Measurements from ENCODE around the gene CMIP. TPM values are rescaled to one million over a fixed set of nuclear protein-coding genes. Genes with fewer than 3 reads are reported as not detected.
A peak's percentile ranks its signal among the peaks of the same experiment; 100 is the strongest.

The CMIP gene
- total and polyA plus RNA-seq, 3 donors from 2014 or later = 34.9 to 72.5 (median 42.0) TPM

- TF ChIP-seq CTCF (IDR thresholded peaks at IDR 0.05) (no peak), POLR2A (IDR thresholded peaks at IDR 0.05) (no peak)
- 86 to 88% methylated on average over 7 of the region's 7 CpGs for WGBS, 2 donors
- no peak for DNase-seq
- no peak overlapping the region for H3K4me3 ChIP-seq
- H3K36me3 ChIP-seq (ENCODE audit: low read depth, missing control alignments) = no peaks in the 10 kb centered on the region
- H3K27me3 ChIP-seq = no peaks in the 10 kb centered on the region
- H3K4me1 ChIP-seq = peaks cover 10% of the 10 kb centered on the region
- H3K9me3 ChIP-seq = no peaks in the 10 kb centered on the region
- no peak overlapping the region for H3K27ac ChIP-seq
- intact Hi-C loops (cut with DNase I; ENCODE audit: low total_unique reads) = no loop called here
These were observed 2.2 kb upstream of the CMIP start for GRCh38 chr16:81442220-81442915.

DNA sequence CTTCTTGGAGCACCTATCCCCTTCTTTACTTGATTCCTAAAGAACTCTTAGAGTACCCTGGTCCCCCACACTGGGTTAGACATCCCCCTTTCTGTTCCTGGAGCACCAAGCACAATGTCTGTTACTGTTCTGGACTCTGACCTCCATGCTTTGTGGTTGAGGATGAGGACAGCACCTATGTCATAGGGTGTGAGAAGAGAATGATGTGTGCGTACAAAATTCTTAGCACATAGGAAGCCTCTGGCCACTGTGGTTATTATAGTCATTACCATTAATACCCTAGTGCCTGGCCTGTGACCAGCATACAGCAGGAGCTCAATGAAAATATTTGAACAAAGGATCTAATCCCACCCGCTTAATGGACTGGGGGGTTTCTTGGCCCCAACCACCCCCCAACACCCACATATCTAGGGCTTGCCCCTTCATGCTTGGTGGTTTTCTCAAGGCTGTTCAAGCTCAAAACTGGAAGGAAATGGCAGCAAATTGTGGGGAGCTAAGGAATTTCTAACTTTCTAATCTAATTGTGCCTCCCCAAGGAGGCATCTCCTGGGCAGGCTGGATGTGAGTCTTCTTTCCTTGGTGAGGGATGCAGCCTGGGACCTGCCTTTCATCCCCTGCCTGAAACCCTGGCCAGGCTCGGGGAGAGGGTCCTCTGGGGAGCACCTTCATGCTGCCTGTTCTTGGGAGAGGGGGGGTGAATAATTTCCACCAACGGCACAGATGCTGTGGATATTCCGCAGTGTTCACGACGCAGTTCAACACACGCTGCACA is 1.5 kb upstream of the CMIP start:
- TF ChIP-seq POLR2A (IDR thresholded peaks at IDR 0.05) (no peak), CTCF (IDR thresholded peaks at IDR 0.05) (no peak)
- Histone ChIP-seq H3K9me3 (no peaks in the 10 kb centered on the region), H3K27me3 (no peaks in the 10 kb centered on the region), H3K4me1 (peaks cover 10% of the 10 kb centered on the region), H3K4me3 (no peak overlapping the region), H3K27ac (peak overlapping the region in 1 of 2 donors; percentile 91), H3K36me3 (ENCODE audit: low read depth, missing control alignments) (no peaks in the 10 kb centered on the region)
- 72 to 76% methylated on average over 8 of the region's 8 CpGs for WGBS, 2 donors
- DNase-seq = no peak
- intact Hi-C loops (cut with DNase I; ENCODE audit: low total_unique reads) = no loop called here

DNA sequence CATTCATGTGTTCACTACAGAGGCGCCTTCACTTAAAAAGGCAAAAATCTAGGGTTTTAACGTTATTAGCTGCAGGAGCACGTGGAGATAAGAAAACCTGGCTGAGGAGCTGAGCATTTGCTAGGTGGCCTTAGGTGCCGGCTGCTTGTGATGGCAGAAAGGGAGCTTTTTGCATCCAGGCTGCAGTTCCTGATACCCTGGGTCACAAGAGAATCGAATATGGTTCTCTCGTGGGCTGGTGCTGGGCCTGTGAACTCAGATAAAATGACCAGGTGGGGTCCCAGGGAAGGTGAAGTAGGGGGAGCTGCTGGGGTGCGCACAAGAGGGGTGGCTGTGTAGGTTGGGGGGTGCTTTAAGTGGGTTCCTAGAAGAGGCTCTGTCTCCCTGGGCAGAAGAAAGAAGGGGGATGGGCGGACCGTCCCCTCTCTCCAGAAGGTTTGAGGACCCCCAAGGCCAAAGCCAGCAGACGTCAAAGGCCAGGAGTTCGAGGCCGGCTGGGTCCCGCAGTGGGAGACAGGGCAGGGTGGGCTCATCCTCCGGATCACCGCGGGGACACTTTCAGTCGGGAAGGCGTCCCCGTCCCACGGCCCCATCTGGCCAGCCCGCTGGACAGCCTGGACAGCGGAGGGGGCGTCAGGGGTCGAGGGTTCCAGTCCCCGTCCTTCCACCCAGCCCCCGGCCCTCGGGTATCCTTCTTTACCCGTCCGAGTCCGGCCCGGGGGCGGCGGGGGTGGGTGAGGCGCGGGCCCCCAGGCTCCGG is 740 bp upstream of the CMIP start:
- Histone ChIP-seq H3K4me1 (peaks cover 10% of the 10 kb centered on the region), H3K36me3 (ENCODE audit: low read depth, missing control alignments) (no peaks in the 10 kb centered on the region), H3K27me3 (no peaks in the 10 kb centered on the region), H3K9me3 (no peaks in the 10 kb centered on the region), H3K27ac (peak overlapping the region; percentile 87 to 91), H3K4me3 (peak overlapping the region; percentile 60 to 66)
- no peak for DNase-seq
- no peak for TF ChIP-seq CTCF (IDR thresholded peaks at IDR 0.05)
- TF ChIP-seq POLR2A (IDR thresholded peaks at IDR 0.05) = no peak
- intact Hi-C loops (cut with DNase I; ENCODE audit: low total_unique reads) = no loop called here
- WGBS, 2 donors = 16 to 19% methylated on average over 22 to 27 of the region's 36 CpGs

- H3K4me3 ChIP-seq = peak overlapping the region; percentile 60 to 66
- intact Hi-C loops (cut with DNase I; ENCODE audit: low total_unique reads) = no loop called here
- H3K27me3 ChIP-seq = no peaks in the 10 kb centered on the region
- peak; percentile 36 for DNase-seq
- WGBS, 2 donors = 0 to 2% methylated on average over 9 to 28 of the region's 62 CpGs
- no peaks in the 10 kb centered on the region for H3K9me3 ChIP-seq
- H3K36me3 ChIP-seq (ENCODE audit: low read depth, missing control alignments) = no peaks in the 10 kb centered on the region
- TF ChIP-seq POLR2A (IDR thresholded peaks at IDR 0.05) (no peak), CTCF (IDR thresholded peaks at IDR 0.05) (no peak)
- peaks cover 10% of the 10 kb centered on the region for H3K4me1 ChIP-seq
- H3K27ac ChIP-seq = peak overlapping the region; percentile 72 to 87
These were observed 744 bp downstream of the CMIP start for GRCh38 chr16:81445143-81445961.
